Endothelial cell (in vitro differentiated cells): ENCODE results near the gene ZNF644. TPM values are rescaled to one million over a fixed set of nuclear protein-coding genes. Genes with fewer than 3 reads are reported as not detected.

Source experiments
- DNase-seq: peaks from one replicate; pipeline ENCODE4 v3.0.0; 2021; ENCODE audit warnings: low spot score
- H3K27ac Mint-ChIP-seq: one replicate; pipeline ENCODE4 v1.8.0; 2021; ENCODE audit warnings: mixed read lengths, inconsistent platforms; ENCODE audit not compliant: unreplicated experiment
- H3K27me3 Mint-ChIP-seq: one replicate; pipeline ENCODE4 v1.8.0; 2021; ENCODE audit warnings: mild to moderate bottlenecking, moderate library complexity, mixed read lengths, inconsistent platforms; ENCODE audit not compliant: unreplicated experiment
- H3K36me3 Mint-ChIP-seq: one replicate; pipeline ENCODE4 v1.8.0; 2021; ENCODE audit warnings: mild to moderate bottlenecking, low read depth, mixed read lengths, inconsistent platforms; ENCODE audit not compliant: unreplicated experiment
- H3K4me1 Mint-ChIP-seq: one replicate; pipeline ENCODE4 v1.8.0; 2021; ENCODE audit warnings: mild to moderate bottlenecking, mixed read lengths, inconsistent platforms; ENCODE audit not compliant: unreplicated experiment
- H3K4me3 Mint-ChIP-seq: one replicate; pipeline ENCODE4 v1.8.0; 2021; ENCODE audit warnings: mild to moderate bottlenecking, mixed read lengths, inconsistent platforms; ENCODE audit not compliant: unreplicated experiment
- H3K9me3 Mint-ChIP-seq: one replicate; pipeline ENCODE4 v1.8.0; 2021; ENCODE audit warnings: mixed read lengths, inconsistent platforms; ENCODE audit not compliant: unreplicated experiment
- CTCF ChIP-seq: fragments of 200-600 bp; sonication (generic); IDR thresholded peaks from one replicate; pipeline ENCODE4 v1.5.0; 2021; ENCODE audit warnings: antibody characterized with exemption; ENCODE audit not compliant: unreplicated experiment
- total RNA-seq: library from RNA; stranded (reverse); fragmentation: NEBNext Ultra II Directional; extraction: Animal tissue kit (Norgen Biotek cat#: 25700); gene quantifications from one replicate; pipeline ENCODE4 v1.2.1, GENCODE V29; 2021; ENCODE audit not compliant: unreplicated experiment

ZNF644 gene
- total RNA-seq, 1 donor from 2014 or later: 67.1 TPM

- peaks cover 6% of the 10 kb centered on the region for H3K4me1 Mint-ChIP-seq
- no peak overlapping the region for H3K27ac Mint-ChIP-seq
- no peak for DNase-seq
These were observed 73.5 kb downstream of the ZNF644 start for GRCh38 chr1:90948301-90948700.

DNA sequence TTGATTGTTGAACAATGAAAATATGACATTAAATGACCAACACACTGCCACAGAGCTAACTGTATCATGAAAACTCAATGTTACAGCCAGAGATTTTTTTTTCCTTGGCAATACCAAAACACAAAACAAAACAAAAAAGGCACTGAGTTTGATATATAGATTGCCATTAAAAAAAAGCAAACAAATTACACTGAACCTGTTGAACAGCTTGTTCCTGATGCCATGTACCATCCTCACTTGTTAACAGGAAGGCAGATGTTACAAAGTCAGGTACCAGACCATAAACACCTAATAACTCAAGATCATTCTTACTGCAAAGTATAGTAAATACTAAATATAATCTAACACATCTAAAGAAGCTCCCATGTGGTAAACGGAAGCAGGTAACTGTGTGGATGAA, 75.2 kb downstream of the ZNF644 start:
- DNase-seq: no peak
- Mint-ChIP-seq H3K4me1 (peaks cover 6% of the 10 kb centered on the region), H3K4me3 (no peak overlapping the region), H3K27me3 (no peaks in the 10 kb centered on the region), H3K36me3 (no peaks in the 10 kb centered on the region), H3K27ac (no peak overlapping the region), H3K9me3 (no peaks in the 10 kb centered on the region)
- no peak for TF ChIP-seq CTCF

More at GRCh38 chr1:90948301-90948700, 73.5 kb downstream of the ZNF644 start:
- TF ChIP-seq CTCF: no peak
- Mint-ChIP-seq H3K4me3 (no peak overlapping the region), H3K9me3 (no peaks in the 10 kb centered on the region), H3K27me3 (peaks cover 2% of the 10 kb centered on the region), H3K36me3 (no peaks in the 10 kb centered on the region)

GRCh38 chr1:90945287-90945686, 76.5 kb downstream of the ZNF644 start:
- no peaks in the 10 kb centered on the region for H3K4me1 Mint-ChIP-seq
- no peaks in the 10 kb centered on the region for H3K27me3 Mint-ChIP-seq
- TF ChIP-seq CTCF: no peak
- H3K9me3 Mint-ChIP-seq: no peaks in the 10 kb centered on the region
- H3K36me3 Mint-ChIP-seq: peaks cover 6% of the 10 kb centered on the region
- no peak overlapping the region for H3K27ac Mint-ChIP-seq
- no peak overlapping the region for H3K4me3 Mint-ChIP-seq
- DNase-seq: no peak

GRCh38 chr1:90943966-90944365, 77.9 kb downstream of the ZNF644 start:
- Mint-ChIP-seq H3K4me1 (no peaks in the 10 kb centered on the region), H3K4me3 (no peak overlapping the region), H3K27ac (no peak overlapping the region), H3K9me3 (no peaks in the 10 kb centered on the region), H3K27me3 (no peaks in the 10 kb centered on the region), H3K36me3 (peaks cover 11% of the 10 kb centered on the region)
- no peak for DNase-seq
- no peak for TF ChIP-seq CTCF

DNA sequence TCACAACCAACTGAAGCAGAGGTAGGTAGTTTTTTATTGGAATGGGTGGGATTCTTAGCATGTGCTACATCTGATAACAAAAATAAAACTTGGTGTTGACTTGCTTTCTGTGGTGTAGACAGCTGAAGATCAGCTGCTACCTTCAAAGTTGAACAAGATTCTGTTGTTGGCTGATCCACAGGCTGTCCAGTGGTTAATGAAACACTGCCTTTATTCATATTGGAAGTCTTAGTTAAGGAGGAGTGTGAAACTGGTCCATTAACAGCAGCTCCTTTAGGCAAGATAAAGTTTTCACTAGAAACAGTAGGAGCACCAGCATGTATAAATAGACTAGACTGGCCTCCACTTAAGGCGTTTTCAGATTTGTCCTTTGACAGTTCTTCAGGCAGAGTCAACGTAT, 81.1 kb downstream of the ZNF644 start:
- no peak overlapping the region for H3K27ac Mint-ChIP-seq
- peaks cover 20% of the 10 kb centered on the region for H3K36me3 Mint-ChIP-seq
- no peaks in the 10 kb centered on the region for H3K4me1 Mint-ChIP-seq
- no peaks in the 10 kb centered on the region for H3K9me3 Mint-ChIP-seq
- DNase-seq: no peak
- no peak overlapping the region for H3K4me3 Mint-ChIP-seq
- H3K27me3 Mint-ChIP-seq: no peaks in the 10 kb centered on the region
- no peak for TF ChIP-seq CTCF
